ENCODE results near the gene ODAPH. TPM values are rescaled to one million over a fixed set of nuclear protein-coding genes. Genes with fewer than 3 reads are reported as not detected.

The ODAPH gene
- total and polyA plus RNA-seq, 2 of the 4 experiments (the other 2 are of a cell fraction) = not detected

GRCh38 chr4:75514131-75514948, 41.5 kb upstream of the ODAPH start, which contains the start of the genes RCHY1 and THAP6:
Gene RCHY1, minus strand, starts transcription at chr4:75514403. Its CDS starts 117 bp downstream, at chr4:75514286.
Gene THAP6, plus strand, starts transcription at chr4:75514473. Its CDS starts 980 bp downstream, at chr4:75515453.
- peak within 1 kb of the TSS; percentile 90 for H2AK9ac ChIP-seq (replicated peaks; ENCODE audit: low read depth, low read length, poor library complexity)
- H4K20me1 ChIP-seq (ENCODE audit: insufficient read depth, low read length) = no peaks in the 10 kb centered on the region; the same call in 1 of the 2 replicates
- H2BK120ac ChIP-seq (ENCODE audit: low read depth, low read length) = peak within 1 kb of the TSS; percentile 89
- dilution Hi-C loops (cut with HindIII; ENCODE audit: low sequenced_read_pairs, unreplicated experiment) = no loop called here
- peak within 1 kb of the TSS; percentile 92 for H4K91ac ChIP-seq (ENCODE audit: insufficient read depth, low read depth, low read length)
- peak within 1 kb of the TSS; percentile 89 for H3K27ac ChIP-seq (ENCODE audit: insufficient read depth, low read length)
- H2BK20ac ChIP-seq (ENCODE audit: low read depth, low read length) = peak within 1 kb of the TSS; percentile 36
- ChIA-PET CTCF (no interaction called here), POLR2A (ENCODE audit: unreplicated experiment) (interaction anchor here (0.5 to 0.7 kb wide), 4 partner anchors 14 to 138 kb away, joined by 3 to 9 read pairs (median 6); no protein-coding TSS in a partner anchor)
- peak within 1 kb of the TSS; percentile 89 for H3K56ac ChIP-seq (ENCODE audit: extremely low read depth, insufficient read depth, low read length)
- DNase-seq = peak; percentile 93
- 0% methylated on average over 13 of the region's 61 CpGs; no CpG with 5 or more reads in 1 of the 2 experiments for WGBS, 2 experiments (ENCODE audit: extremely low coverage in 2 of 2, insufficient read length in 1 of 2)
- peak within 1 kb of the TSS; percentile 76 for H3K18ac ChIP-seq (ENCODE audit: low read depth, low read length)
- intact Hi-C loops (cut with micrococcal nuclease) = no loop called here
- BruUV-seq (replicated peaks) = TSS peak; percentile 50
- H3K36me3 ChIP-seq (ENCODE audit: control insufficient read depth, insufficient read depth, low read length) = peaks cover 5% of the 10 kb centered on the region
- peak within 1 kb of the TSS; percentile 93 for H3K23ac ChIP-seq (ENCODE audit: low read depth, low read length)
- peak within 1 kb of the TSS; percentile 96 to 98 for H4K8ac ChIP-seq (ENCODE audit: low read depth in 2 of 2, low read length in 2 of 2)
- H3K4me2 ChIP-seq (ENCODE audit: low read depth, low read length) = peak within 1 kb of the TSS; percentile 80
- peak; percentile 96 for ATAC-seq (ENCODE audit: low read depth)
- peak within 1 kb of the TSS; percentile 82 for H2AK5ac ChIP-seq (ENCODE audit: low read depth, low read length)
- peak within 1 kb of the TSS; percentile 83 for H2BK15ac ChIP-seq (ENCODE audit: low read depth, low read length)
- peak within 1 kb of the TSS; percentile 93 for H3K14ac ChIP-seq (replicated peaks; ENCODE audit: low read depth, low read length)
- peak within 1 kb of the TSS; percentile 88 for H3K9ac ChIP-seq (ENCODE audit: low read depth, low read length)
- no peaks in the 10 kb centered on the region for H3K9me3 ChIP-seq (ENCODE audit: control insufficient read depth, insufficient read depth, low read length)
- peak within 1 kb of the TSS; percentile 94 for H2BK5ac ChIP-seq (ENCODE audit: low read depth, low read length, poor library complexity, severe bottlenecking)
- no peaks in the 10 kb centered on the region; the same call in 1 of the 2 replicates for H3K9me1 ChIP-seq (ENCODE audit: insufficient read depth, low read length)
- H3K79me1 ChIP-seq (ENCODE audit: low read depth in 1 of 2, low read length in 2 of 2) = peaks cover 33 to 51% of the 10 kb centered on the region in 2 experiments
- H2AFZ ChIP-seq (replicated peaks; ENCODE audit: low read length, poor library complexity) = peak within 1 kb of the TSS; percentile 98
- H3K4ac ChIP-seq (ENCODE audit: low read depth, low read length) = peak within 1 kb of the TSS; percentile 96
- TF ChIP-seq RAD21 (IDR thresholded peaks at IDR 0.05; ENCODE audit: low read length) (no peak), CEBPB (IDR thresholded peaks at IDR 0.05; ENCODE audit: low read depth, low read length) (no peak), CHD1 (IDR thresholded peaks at IDR 0.05; ENCODE audit: low read depth, low read length) (no peak), USF2 (IDR thresholded peaks at IDR 0.05; ENCODE audit: low read depth, low read length) (peak; percentile 96), MAZ (IDR thresholded peaks at IDR 0.05; ENCODE audit: borderline replicate concordance, low read depth, low read length) (peak; percentile 83; the same call in 1 of the 2 replicates), POLR2A (IDR thresholded peaks at IDR 0.05; ENCODE audit: low read depth, low read length) (peak; percentile 93), RFX5 (IDR thresholded peaks at IDR 0.05; ENCODE audit: low read depth, low read length) (no peak), MXI1 (IDR thresholded peaks at IDR 0.05; ENCODE audit: borderline replicate concordance, low read depth, low read length) (peak; percentile 54; the same call in 1 of the 2 replicates), BHLHE40 (IDR thresholded peaks at IDR 0.05; ENCODE audit: low read depth, low read length) (peak; percentile 93), NFE2L2 (IDR thresholded peaks at IDR 0.05; ENCODE audit: low read depth, low read length) (no peak)
- H4K5ac ChIP-seq (ENCODE audit: low read depth, low read length) = peak within 1 kb of the TSS; percentile 86
- no peaks in the 10 kb centered on the region for H3K27me3 ChIP-seq (ENCODE audit: control insufficient read depth, insufficient read depth, low read length)
- peaks cover 4% of the 10 kb centered on the region; the same call in 1 of the 2 replicates for H3K4me1 ChIP-seq (ENCODE audit: control insufficient read depth, insufficient read depth, low read length)
- in situ Hi-C loops (cut with MboI; ENCODE audit: low sequenced_read_pairs) = no loop called here
- peak within 1 kb of the TSS; percentile 67 for H3K4me3 ChIP-seq (ENCODE audit: insufficient read depth, low read depth, low read length)
